ENCODE data around the gene H3-3A. TPM values are rescaled to one million over a fixed set of nuclear protein-coding genes. Genes with fewer than 3 reads are reported as not detected.

Gene H3-3A
- total RNA-seq (100 to 1,000 TPM; 259 to 374 (median 304) TPM), polyA plus RNA-seq (100 to 1,000 TPM; 427 to 452 TPM)
- long read RNA-seq, donor 1, transcript H3F3A-203 (4 exons, 1,088 nt): major isoform, 140 of 152 reads
- long read RNA-seq, donor 1, partial matches to known transcripts: 1 of 152 reads
- long read RNA-seq, donor 1, other reads (novel, unspliced or antisense): 7 of 152 reads
- long read RNA-seq, donor 2, transcript H3F3A-203 (4 exons, 1,088 nt): major isoform, 142 of 161 reads
- long read RNA-seq, donor 2, transcript H3F3A-201 (3 exons, 1,308 nt): minor isoform, 5 of 161 reads
- long read RNA-seq, donor 2, partial matches to known transcripts: 1 of 161 reads
- long read RNA-seq, donor 2, other reads (novel, unspliced or antisense): 13 of 161 reads
- long read RNA-seq, donor 3, transcript H3F3A-203 (4 exons, 1,088 nt): major isoform, 45 of 51 reads
- long read RNA-seq, donor 3, partial matches to known transcripts: 0 of 51 reads
- long read RNA-seq, donor 3, other reads (novel, unspliced or antisense): 6 of 51 reads

DNA sequence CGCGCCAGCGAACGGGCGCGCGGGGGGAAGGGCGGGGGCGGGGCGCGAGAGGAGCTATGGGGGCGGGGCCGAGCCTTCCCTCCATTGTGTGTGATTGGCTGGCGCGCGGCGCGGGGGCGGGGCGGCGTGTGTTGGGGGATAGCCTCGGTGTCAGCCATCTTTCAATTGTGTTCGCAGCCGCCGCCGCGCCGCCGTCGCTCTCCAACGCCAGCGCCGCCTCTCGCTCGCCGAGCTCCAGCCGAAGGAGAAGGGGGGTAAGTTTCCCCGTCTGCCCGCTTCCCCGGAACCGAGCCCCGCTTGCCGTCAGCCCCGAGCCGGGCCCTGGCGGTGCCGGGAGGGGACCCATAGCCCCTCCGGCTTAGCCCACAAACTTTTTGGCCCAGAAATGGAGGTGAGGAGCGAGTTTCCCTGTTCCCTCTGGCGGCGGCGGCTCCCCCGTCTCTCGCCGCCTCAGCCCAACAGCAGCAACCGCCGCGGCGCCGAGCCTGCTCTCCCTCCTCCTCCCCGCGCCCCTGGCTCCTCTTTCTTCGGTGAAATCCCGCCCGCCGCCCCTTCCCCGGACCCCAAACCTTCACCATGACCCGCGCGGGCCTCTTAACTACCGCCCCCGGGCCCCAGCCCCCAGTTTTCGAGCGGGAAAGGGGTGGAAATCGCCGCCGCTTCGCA is at the start of gene H3-3A:
Gene H3-3A (plus strand): TSS at position 159 of the 666 bp plus-strand sequence. CDS start 1,636 bp downstream, outside the sequence.
- intact Hi-C loops (cut with DNase I): loop anchor here in 9 of 10 donors (1.0 to 10.0 kb wide), 9 partner anchors 48 to 125 kb away; partner anchors contain the start of genes ACBD3 (in 5 of the 9) and SDE2 (in 3 of the 9)
- Histone ChIP-seq H3K4me3 (peak within 1 kb of the TSS; percentile 69 to 93 (median 87)), H3K27ac (peak within 1 kb of the TSS; percentile 91 to 100 (median 99)), H3K27me3 (no peaks in the 10 kb centered on the region), H3K9me3 (no peaks in the 10 kb centered on the region), H3K36me3 (peaks cover 0 to 48% (median 18%) of the 10 kb centered on the region in 9 donors), H3K4me1 (peaks cover 6 to 51% (median 47%) of the 10 kb centered on the region in 9 donors)
- DNase-seq (peak; percentile 99), ATAC-seq (peak; percentile 92 to 95 (median 94))
- TF ChIP-seq, protein P1, sequence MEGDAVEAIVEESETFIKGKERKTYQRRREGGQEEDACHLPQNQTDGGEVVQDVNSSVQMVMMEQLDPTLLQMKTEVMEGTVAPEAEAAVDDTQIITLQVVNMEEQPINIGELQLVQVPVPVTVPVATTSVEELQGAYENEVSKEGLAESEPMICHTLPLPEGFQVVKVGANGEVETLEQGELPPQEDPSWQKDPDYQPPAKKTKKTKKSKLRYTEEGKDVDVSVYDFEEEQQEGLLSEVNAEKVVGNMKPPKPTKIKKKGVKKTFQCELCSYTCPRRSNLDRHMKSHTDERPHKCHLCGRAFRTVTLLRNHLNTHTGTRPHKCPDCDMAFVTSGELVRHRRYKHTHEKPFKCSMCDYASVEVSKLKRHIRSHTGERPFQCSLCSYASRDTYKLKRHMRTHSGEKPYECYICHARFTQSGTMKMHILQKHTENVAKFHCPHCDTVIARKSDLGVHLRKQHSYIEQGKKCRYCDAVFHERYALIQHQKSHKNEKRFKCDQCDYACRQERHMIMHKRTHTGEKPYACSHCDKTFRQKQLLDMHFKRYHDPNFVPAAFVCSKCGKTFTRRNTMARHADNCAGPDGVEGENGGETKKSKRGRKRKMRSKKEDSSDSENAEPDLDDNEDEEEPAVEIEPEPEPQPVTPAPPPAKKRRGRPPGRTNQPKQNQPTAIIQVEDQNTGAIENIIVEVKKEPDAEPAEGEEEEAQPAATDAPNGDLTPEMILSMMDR (IDR thresholded peaks at IDR 0.05): peak in 5 of 9 donors; percentile 2 to 35 (median 17)
- WGBS, 2 donors: 1 to 2% methylated on average over 46 to 76 of the region's 78 CpGs

DNA sequence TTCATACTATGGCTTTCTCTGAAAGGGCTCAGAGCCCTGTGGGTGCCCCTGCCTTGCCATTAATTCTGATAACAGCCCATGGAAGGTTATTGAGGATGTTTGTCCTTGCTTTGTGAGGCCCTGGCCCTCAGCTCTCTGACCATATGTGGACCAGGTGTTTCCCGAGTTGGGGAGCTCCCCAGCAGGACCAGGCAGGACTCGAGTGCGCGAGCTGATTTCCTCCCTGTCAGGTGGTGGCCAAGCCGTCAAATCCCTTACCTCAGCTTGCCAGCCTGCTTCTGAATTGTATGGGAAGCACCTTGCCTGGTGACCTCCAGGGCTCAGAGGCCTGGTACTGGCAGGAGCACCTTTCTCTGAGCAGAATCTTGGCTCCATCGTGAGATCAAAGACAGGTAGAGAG is 45.4 kb upstream of the H3-3A start:
- Histone ChIP-seq H3K36me3 (no peaks in the 10 kb centered on the region), H3K4me1 (peaks cover 0 to 7% (median 0%) of the 10 kb centered on the region in 9 donors), H3K4me3 (no peak overlapping the region), H3K9me3 (no peaks in the 10 kb centered on the region), H3K27ac (no peak overlapping the region), H3K27me3 (no peaks in the 10 kb centered on the region)
- TF ChIP-seq, protein P1 (IDR thresholded peaks at IDR 0.05): no peak
- DNase-seq (no peak), ATAC-seq (no peak)
- WGBS, 2 donors: 56% methylated on average over 6 of the region's 6 CpGs
- intact Hi-C loops (cut with DNase I): no loop called here

DNA sequence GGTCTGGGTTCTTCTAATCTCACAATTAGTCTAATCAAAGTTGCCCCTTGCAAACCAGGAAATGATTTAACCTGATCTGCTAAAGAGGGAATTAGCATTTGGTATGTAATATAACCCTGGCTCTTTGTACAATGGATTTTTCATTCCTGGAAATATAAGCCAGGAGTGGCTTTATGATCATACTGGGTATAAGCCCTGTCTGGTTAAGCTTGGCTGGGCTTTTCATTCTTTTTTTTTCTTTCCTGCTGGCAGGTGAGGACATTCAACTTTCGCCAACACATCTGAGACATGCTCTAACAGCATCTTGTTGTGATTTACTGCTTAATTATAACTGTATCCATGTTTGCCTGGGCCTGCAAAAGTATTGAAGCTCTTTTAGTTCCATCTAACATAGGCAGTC is 42.9 kb upstream of the H3-3A start:
- Histone ChIP-seq H3K27me3 (no peaks in the 10 kb centered on the region), H3K9me3 (no peaks in the 10 kb centered on the region), H3K4me3 (no peak overlapping the region), H3K36me3 (no peaks in the 10 kb centered on the region), H3K27ac (no peak overlapping the region), H3K4me1 (peaks cover 0 to 4% (median 0%) of the 10 kb centered on the region in 9 donors)
- TF ChIP-seq, protein P1 (IDR thresholded peaks at IDR 0.05): no peak
- WGBS, 2 donors: 100% methylated on average over 1 of the region's 1 CpG
- no peak for ATAC-seq
- DNase-seq: no peak
- intact Hi-C loops (cut with DNase I): no loop called here

DNA sequence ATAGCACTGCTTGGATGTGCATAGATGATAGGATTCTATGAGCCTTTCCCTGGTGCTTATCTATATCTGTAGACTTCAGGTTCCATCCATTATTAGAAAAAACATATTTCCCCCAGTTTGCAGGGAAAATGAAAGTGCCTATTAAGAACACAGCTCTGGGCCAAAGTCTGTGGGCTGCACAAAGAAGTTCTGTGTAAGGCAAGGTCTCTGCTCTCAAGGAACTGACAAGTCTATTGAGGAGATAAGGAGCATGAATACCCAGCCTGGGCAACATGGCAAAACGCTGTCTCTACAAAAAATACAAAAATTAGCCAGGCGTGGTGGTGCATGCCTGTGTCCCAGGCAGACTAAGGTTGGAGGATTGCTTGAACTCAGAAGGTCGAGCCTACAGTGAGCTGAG is 41.1 kb upstream of the H3-3A start:
- Histone ChIP-seq H3K36me3 (no peaks in the 10 kb centered on the region), H3K27ac (no peak overlapping the region), H3K4me3 (no peak overlapping the region), H3K27me3 (no peaks in the 10 kb centered on the region), H3K4me1 (no peaks in the 10 kb centered on the region), H3K9me3 (no peaks in the 10 kb centered on the region)
- TF ChIP-seq, protein P1 (IDR thresholded peaks at IDR 0.05): no peak
- ATAC-seq: no peak
- no peak for DNase-seq
- 65 to 68% methylated on average over 3 of the region's 3 CpGs for WGBS, 2 donors
- intact Hi-C loops (cut with DNase I): no loop called here

Measured in heart right ventricle (tissue), 16 donors.